ENCODE measurements around the gene RUFY4.

DNA sequence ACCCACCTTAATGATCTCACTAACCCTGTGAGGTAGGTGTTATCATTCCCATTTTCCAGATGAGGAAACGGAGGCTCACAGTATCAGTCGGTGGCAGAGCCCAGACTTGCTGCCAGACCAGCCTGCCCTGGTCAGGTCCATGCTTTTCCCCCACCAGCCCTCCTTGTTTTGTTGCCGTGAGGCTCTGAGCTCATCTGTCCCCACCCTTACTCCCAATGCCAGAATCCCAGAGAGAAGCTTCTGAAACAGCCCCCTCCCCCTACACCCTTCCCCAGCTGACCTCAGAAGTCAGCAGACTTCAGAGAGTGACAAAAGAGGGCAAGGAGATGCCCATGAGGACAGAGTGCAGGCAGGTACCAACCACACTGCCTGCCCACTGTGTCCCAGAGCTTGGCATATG, 45.4 kb upstream of the RUFY4 start:
- TF ChIP-seq EZH2 (IDR thresholded peaks at IDR 0.05; ENCODE audit: low read length): no peak
- TF ChIP-seq CTCF (optimal IDR thresholded peaks at IDR 0.05 in 1 of 3, IDR thresholded peaks at IDR 0.05 in 1 of 3, conservative IDR thresholded peaks at IDR 0.05 in 1 of 3; ENCODE audit: extremely low read depth in 1 of 3, insufficient read depth in 2 of 3, low read length in 3 of 3): no peak
